Activated CD4-positive, alpha-beta T cell treated with anti-CD3 and anti-CD28 coated beads for 1 hour (primary cell): ENCODE data around the gene SBK1.
"Not testable (repeated sequence)": the region's sequence is repeated elsewhere in the genome, so short reads cannot be mapped to it uniquely, and the experiment has no call there.

Experiments used
- DNase-seq: peaks from one replicate; pipeline ENCODE4 v3.0.0-alpha.2; 2020

Gene SBK1

GRCh38 chr16:28310796-28311195 lies 18.5 kb downstream of the SBK1 start:
- no peak for DNase-seq

GRCh38 chr16:28311413-28311812 lies 19.1 kb downstream of the SBK1 start:
- DNase-seq, result no peak

DNA sequence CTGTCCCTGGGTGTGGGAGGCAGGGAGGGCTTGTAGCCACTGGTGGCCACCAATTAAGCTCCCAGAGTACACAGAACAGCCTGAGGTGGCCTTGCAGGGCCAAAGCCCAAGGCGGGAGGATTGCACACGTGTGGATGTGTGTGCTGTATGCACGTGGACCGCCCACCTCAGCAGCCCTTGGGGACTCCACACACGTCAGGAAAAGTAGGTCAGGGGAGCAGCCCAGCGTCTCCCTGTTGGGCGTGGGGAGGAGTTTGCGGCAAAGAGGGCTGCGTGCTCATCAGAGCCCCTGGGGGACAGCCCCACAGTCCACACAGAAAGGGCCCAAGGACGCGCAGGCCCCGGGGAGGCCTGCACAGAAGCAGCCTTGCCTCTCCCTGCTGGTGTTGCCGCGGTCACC lies 19.6 kb downstream of the SBK1 start:
- no peak for DNase-seq

DNA sequence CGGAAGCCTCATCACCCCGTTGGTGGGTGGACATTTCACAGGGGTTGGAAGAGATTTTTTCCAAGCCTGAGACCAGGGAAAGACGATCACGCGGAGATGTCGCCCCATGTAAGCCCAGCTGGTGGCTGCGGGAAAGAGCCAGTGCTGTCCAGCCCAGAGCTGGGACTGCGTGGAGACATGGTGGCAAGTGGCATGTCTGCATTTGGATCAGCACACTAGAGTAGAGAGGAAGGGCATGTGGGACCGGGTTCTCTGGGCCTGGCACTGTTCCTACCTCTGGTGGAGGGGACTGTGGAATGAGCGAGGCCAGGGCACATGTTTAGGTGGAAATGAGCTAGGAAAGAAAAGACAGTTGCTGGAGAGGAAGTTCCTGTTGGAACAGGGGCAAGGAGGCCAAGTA lies 20.0 kb downstream of the SBK1 start:
- DNase-seq, result no peak

GRCh38 chr16:28313587-28313986 lies 21.3 kb downstream of the SBK1 start:
- DNase-seq, result no peak

- no peak for DNase-seq
Measured at GRCh38 chr16:28316054-28316453, 23.7 kb downstream of the SBK1 start.

- DNase-seq, result peak; percentile 62
Measured at GRCh38 chr16:28317040-28317880, 24.9 kb downstream of the SBK1 start.

DNA sequence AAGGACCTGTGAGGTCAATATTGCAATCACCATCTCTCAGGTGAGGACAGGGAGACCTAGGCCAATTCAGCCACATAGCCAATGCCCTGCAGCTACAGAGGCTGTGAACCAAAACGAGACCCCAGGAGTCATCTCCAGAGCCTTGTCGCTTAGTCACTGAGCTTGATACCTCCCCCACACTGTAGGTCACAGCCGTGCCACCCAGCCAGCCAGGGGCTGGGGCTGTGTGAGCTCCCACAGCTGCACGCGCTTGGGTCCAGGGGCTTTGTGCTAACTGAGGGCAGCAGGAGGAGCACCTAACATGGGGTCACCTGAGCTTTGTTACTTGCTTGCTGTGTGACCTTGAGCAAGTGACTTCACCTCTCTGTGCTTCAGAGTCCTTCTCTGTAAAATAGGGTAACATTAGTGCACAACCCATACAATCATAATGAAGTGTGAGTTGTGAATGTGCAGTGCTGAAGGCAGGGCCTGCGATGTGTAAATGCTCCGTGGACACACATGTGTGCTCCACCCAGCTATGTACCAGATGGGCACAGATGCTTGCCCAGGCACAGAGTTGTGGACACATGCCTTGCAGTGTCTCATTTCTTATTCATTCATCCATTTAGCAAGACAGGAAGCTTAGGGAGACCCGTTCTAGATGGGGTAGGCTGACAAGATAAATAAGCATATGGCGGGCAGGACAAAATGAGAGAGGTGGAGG lies 25.9 kb downstream of the SBK1 start:
- no peak for DNase-seq

DNA sequence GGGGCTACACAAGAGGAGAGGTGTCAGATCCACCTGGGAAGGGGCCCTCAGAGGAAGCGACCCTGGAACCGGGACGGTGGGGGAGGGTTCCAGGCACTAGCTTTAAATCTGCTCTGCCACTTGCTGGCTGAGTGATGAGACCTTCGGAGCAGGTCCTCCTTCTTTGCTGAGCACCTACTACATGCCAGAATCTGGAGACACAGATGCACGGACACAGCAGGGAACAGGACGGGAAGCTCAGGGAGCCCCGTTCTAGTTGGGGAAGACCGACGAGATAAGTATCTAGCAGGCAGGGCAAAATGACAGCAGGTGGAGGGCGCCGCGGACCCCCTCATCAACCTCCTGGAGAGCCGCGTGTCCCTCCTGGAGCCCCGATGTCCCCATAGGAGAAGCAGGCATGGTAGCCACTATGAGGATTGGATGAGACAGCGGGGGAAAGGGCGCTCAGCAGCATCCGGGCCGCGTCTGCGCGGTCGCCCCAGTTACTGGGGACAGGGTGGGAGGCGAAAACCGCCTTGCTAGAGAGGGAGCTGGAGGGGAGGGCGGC lies 27.2 kb downstream of the SBK1 start:
- DNase-seq, result no peak

DNA sequence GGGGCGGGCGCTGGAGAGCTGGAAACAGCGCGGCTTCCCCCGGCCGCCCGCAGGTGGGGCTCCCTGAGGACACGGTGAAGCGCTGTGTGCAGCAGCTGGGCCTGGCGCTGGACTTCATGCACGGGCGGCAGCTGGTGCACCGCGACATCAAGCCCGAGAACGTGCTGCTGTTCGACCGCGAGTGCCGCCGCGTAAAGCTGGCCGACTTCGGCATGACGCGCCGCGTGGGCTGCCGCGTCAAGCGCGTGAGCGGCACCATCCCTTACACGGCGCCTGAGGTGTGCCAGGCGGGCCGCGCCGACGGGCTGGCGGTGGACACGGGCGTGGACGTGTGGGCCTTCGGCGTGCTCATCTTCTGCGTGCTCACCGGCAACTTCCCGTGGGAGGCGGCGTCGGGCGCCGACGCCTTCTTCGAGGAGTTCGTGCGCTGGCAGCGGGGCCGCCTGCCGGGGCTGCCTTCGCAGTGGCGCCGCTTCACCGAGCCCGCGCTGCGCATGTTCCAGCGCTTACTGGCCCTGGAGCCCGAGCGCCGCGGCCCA lies 27.8 kb downstream of the SBK1 start:
- DNase-seq, result no peak

- no peak for DNase-seq
Measured at GRCh38 chr16:28320741-28321140, 28.4 kb downstream of the SBK1 start.

- no peak for DNase-seq
Measured at GRCh38 chr16:28321700-28322411, 29.5 kb downstream of the SBK1 start.

DNA sequence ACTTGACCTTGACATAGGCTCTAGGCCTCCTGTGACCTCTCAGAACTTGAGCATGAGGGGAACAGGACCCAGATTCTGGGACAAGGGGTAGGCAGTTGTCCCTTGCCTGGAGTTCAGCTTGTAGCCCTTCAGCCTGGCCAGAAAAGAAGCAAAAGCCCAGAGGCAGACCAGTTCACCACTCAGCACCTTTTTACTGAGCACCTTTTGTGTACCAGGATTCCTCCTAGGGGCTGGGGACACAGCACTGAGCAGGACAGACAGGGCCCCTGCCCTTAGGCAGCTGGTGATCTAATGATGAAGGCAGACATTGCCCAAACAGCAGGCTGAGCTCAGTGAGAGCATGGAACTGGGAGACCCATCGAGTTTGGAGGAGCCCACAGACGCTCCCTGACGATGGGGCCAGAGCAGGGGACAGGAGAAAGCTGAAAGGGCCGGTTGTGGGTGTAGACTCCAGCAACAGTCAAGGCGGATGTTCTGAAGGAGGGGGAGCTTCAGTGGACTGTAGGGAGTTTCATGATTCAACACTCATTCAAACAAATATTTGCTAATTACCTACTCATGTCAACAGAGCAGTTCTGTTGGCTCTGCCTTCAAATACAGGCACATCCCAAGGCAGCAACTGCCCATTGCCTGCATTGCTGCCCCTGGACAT lies 32.0 kb downstream of the SBK1 start:
- DNase-seq, result no peak

- no peak for DNase-seq
Measured at GRCh38 chr16:28324887-28325279, 32.6 kb downstream of the SBK1 start.

DNA sequence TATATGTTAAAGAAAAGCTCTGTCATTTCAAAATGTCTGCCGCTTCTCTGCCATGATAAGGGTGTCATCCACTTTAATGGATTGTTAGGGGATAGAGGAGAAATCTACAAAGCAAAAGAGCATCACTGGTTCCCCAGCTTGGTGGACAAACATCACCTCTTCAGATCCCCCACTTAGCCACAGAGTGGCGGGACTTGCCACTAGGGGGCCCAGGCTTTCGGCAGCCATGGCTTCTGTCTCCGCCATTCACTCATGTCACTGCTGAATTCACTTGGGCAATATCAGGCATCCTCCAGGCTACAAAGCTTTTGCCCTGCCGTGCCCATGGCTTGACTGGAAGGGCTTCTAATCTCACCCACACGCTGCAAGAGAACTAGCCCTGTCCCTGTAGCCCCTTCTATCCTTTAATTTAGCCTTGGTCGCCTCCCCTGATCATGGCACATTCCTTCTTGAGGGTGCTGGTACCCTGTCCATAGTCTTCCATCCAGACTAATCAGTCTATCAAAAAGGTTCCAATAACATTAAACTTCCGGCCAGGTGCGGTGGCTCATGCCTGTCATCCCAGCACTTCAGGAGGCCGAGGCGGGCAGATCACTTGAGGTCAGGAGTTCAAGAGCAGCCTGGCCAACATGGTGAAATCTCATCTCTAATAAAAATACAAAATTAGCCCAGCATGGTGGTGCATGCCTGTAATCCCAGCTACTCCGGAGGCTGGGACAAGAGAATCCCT lies 34.7 kb downstream of the SBK1 start:
- DNase-seq, result peak; percentile 46

GRCh38 chr16:28330232-28330631 lies 37.9 kb downstream of the SBK1 start:
- not testable (repeated sequence) for DNase-seq

DNA sequence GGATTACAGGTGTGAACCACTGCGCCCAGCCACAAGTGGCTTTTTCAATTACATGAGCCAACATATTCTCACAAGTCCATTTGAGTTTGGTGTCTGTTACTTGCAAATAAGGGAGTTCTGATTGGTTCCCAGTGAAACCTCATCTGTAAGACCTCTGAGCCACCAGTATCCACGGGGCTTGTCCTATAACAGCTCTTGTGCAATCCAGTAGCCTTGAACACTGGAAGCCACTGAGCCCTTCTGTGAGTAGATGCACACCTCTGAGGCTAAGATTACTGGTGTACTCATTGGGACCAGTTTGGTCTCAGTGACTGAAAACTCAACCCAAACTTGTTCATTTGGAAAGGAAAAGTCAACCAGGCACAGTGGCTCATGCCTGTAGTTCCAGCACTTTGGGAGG lies 38.7 kb downstream of the SBK1 start:
- not testable (repeated sequence) for DNase-seq

- not testable (repeated sequence) for DNase-seq
Measured at GRCh38 chr16:28332632-28333031, 40.3 kb downstream of the SBK1 start.

DNA sequence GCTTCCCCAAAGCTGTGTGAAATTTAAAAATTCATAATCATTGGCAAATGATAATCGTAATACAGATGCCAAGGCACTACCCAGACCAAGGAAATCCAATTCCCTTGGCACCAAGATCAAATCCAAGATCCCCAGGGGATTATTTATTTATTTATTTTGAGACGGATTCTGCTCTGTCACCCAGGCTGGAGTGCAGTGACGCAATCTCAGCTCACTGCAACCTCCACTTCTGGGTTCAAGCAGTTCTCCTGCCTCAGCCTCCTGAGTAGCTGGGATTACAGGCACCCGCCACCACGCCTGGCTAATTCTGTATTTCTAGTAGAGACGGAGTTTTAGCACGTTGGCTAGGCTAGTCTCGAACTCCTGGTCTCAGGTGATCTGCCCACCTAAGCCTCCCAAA lies 43.4 kb downstream of the SBK1 start:
- DNase-seq, result not testable (repeated sequence)

DNA sequence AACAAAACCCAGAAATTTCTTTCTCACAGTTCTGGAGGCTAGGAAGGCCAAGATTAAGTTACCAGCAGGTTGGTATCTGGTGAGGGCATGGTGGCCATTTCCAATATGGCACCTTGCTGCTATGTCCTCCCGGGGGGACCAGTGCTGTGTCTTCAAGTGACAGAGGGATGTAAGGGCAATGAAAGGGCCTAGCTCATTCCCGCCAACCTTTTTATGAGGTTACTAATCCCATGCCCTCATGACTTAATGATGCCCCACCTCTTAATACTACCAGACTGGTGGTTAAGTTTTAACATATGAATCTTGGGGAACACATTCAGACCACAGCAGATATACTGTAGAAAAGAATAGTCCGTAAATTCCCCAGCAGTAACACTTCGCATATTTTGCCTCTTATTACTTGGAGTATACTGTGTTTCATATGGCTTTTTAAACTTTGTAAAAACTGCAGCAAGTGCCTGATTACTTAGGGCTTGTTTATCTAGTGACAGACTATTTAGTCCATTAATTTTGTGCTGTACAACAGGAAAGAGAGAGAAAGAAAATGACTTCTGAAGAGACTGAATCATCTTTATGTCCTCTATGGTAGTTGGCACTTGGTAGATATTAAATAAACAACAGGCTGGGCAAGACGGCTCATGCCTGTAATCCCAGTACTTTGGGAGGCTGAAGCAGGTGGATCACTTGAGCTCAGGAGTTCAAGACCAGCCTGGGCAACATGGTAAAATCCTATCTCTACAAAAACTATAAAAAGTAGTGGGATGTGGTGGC lies 44.8 kb downstream of the SBK1 start:
- DNase-seq, result not testable (repeated sequence)

- not testable (repeated sequence) for DNase-seq
Measured at GRCh38 chr16:28338230-28338629, 45.9 kb downstream of the SBK1 start.
